Glutamatergic neuron (in vitro differentiated cells): ENCODE results near the gene SNX17. TPM values are rescaled to one million over a fixed set of nuclear protein-coding genes. Genes with fewer than 3 reads are reported as not detected.

Experiments
- total RNA-seq: library from RNA; stranded (reverse); fragmentation: NEBNext Ultra II Directional; extraction: Animal tissue kit (Norgen Biotek cat#: 25700); gene quantifications from one replicate; pipeline ENCODE4 v1.2.1, GENCODE V29; 2021; ENCODE audit not compliant: unreplicated experiment

SNX17 gene
- total RNA-seq, 1 donor from 2014 or later: 72.5 TPM

Other genes with a start within 250 kb of the SNX17 start
- not detected for gene ABHD1, start 246.8 kb upstream of the SNX17 start, total RNA-seq
- 35.5 TPM for gene PREB, start 236.0 kb upstream of the SNX17 start, total RNA-seq
- not detected for gene PRR30, start 231.2 kb upstream of the SNX17 start, total RNA-seq
- not detected for gene TCF23, start 221.6 kb upstream of the SNX17 start, total RNA-seq
- 58.8 TPM for gene ATRAID, start 158.6 kb upstream of the SNX17 start, total RNA-seq
- 40.0 TPM for gene SLC5A6, start 158.3 kb upstream of the SNX17 start, total RNA-seq
- gene CAD, start 153.2 kb upstream of the SNX17 start, total RNA-seq: 38.5 TPM
- gene SLC30A3, start 107.6 kb upstream of the SNX17 start, total RNA-seq: 1.3 TPM
- gene DNAJC5G, start 95.2 kb upstream of the SNX17 start, total RNA-seq: not detected
- 2.0 TPM for gene TRIM54, start 88.2 kb upstream of the SNX17 start, total RNA-seq
- 1.9 TPM for gene UCN, start 62.2 kb upstream of the SNX17 start, total RNA-seq
- 56.6 TPM for gene MPV17, start 47.5 kb upstream of the SNX17 start, total RNA-seq
- gene GTF3C2, start 13.9 kb upstream of the SNX17 start, total RNA-seq: 111 TPM
- 53.6 TPM for gene EIF2B4, start 278 bp upstream of the SNX17 start, total RNA-seq
- 30.2 TPM for gene ZNF513, start 10.1 kb downstream of the SNX17 start, total RNA-seq
- gene PPM1G, start 39.0 kb downstream of the SNX17 start, total RNA-seq: 84.9 TPM
- gene NRBP1, start 58.0 kb downstream of the SNX17 start, total RNA-seq: 142 TPM
- 4.2 TPM for gene KRTCAP3, start 71.8 kb downstream of the SNX17 start, total RNA-seq
- 43.6 TPM for gene IFT172, start 119.1 kb downstream of the SNX17 start, total RNA-seq
- gene FNDC4, start 124.6 kb downstream of the SNX17 start, total RNA-seq: 15.2 TPM
- gene GCKR, start 126.2 kb downstream of the SNX17 start, total RNA-seq: 0.61 TPM
- gene ZNF512, start 212.4 kb downstream of the SNX17 start, total RNA-seq: 93.1 TPM